ENCODE data around the gene CHST12. TPM values are rescaled to one million over a fixed set of nuclear protein-coding genes. Genes with fewer than 3 reads are reported as not detected.

The CHST12 gene
- total and polyA plus RNA-seq, 2 of the 4 experiments (the other 2 are of a cell fraction): 3.8 to 27.0 TPM

- Histone ChIP-seq H2BK20ac (ENCODE audit: low read depth, low read length) (no peak overlapping the region), H4K20me1 (ENCODE audit: insufficient read depth, low read length) (no peaks in the 10 kb centered on the region), H3K4me2 (ENCODE audit: low read depth, low read length) (no peak overlapping the region), H4K91ac (ENCODE audit: insufficient read depth, low read depth, low read length) (no peak overlapping the region), H3K4me3 (ENCODE audit: insufficient read depth, low read depth, low read length) (no peak overlapping the region), H2BK5ac (ENCODE audit: low read depth, low read length, poor library complexity, severe bottlenecking) (no peak overlapping the region), H3K23ac (ENCODE audit: low read depth, low read length) (no peak overlapping the region), H3K4me1 (ENCODE audit: control insufficient read depth, insufficient read depth, low read length) (no peaks in the 10 kb centered on the region), H2AK5ac (ENCODE audit: low read depth, low read length) (no peak overlapping the region), H4K8ac (ENCODE audit: low read depth in 2 of 2, low read length in 2 of 2) (no peak overlapping the region), H3K27me3 (ENCODE audit: control insufficient read depth, insufficient read depth, low read length) (peaks cover 13% of the 10 kb centered on the region; the same call in 1 of the 2 replicates), H3K27ac (ENCODE audit: insufficient read depth, low read length) (no peak overlapping the region), H2BK120ac (ENCODE audit: low read depth, low read length) (no peak overlapping the region), H3K4ac (ENCODE audit: low read depth, low read length) (no peak overlapping the region), H3K14ac (replicated peaks; ENCODE audit: low read depth, low read length) (no peak overlapping the region), H3K9me3 (ENCODE audit: control insufficient read depth, insufficient read depth, low read length) (peaks cover 5% of the 10 kb centered on the region; the same call in 1 of the 2 replicates), H2AK9ac (replicated peaks; ENCODE audit: low read depth, low read length, poor library complexity) (no peak overlapping the region), H2AFZ (replicated peaks; ENCODE audit: low read length, poor library complexity) (no peak overlapping the region), H3K79me1 (ENCODE audit: low read depth in 1 of 2, low read length in 2 of 2) (no peaks in the 10 kb centered on the region), H4K5ac (ENCODE audit: low read depth, low read length) (no peak overlapping the region), H3K56ac (ENCODE audit: extremely low read depth, insufficient read depth, low read length) (no peak overlapping the region), H2BK15ac (ENCODE audit: low read depth, low read length) (no peak overlapping the region), H3K18ac (ENCODE audit: low read depth, low read length) (no peak overlapping the region), H3K9ac (ENCODE audit: low read depth, low read length) (no peak overlapping the region), H3K9me1 (ENCODE audit: insufficient read depth, low read length) (no peaks in the 10 kb centered on the region), H3K36me3 (ENCODE audit: control insufficient read depth, insufficient read depth, low read length) (no peaks in the 10 kb centered on the region)
- POLR2A ChIA-PET (ENCODE audit: unreplicated experiment): no interaction called here
- WGBS, 2 experiments (ENCODE audit: extremely low coverage in 2 of 2, insufficient read length in 1 of 2): 80% methylated on average over 1 of the region's 11 CpGs; no CpG with 5 or more reads in 1 of the 2 experiments
- DNase-seq (no peak), ATAC-seq (ENCODE audit: low read depth) (no peak)
- dilution Hi-C loops (cut with HindIII; ENCODE audit: low sequenced_read_pairs, unreplicated experiment) (no loop called here), in situ Hi-C loops (cut with MboI; ENCODE audit: low sequenced_read_pairs) (no loop called here), intact Hi-C loops (cut with micrococcal nuclease) (loop anchor here (10.0 kb wide), 2 partner anchors 166 to 676 kb away; no protein-coding TSS in a partner anchor)
- BruUV-seq (replicated peaks): no TSS peak
- CTCF ChIA-PET: interaction anchor here (1.2 kb wide), 1 partner anchor 9 kb away, joined by 3 read pairs; no protein-coding TSS in a partner anchor
- TF ChIP-seq, protein P1, sequence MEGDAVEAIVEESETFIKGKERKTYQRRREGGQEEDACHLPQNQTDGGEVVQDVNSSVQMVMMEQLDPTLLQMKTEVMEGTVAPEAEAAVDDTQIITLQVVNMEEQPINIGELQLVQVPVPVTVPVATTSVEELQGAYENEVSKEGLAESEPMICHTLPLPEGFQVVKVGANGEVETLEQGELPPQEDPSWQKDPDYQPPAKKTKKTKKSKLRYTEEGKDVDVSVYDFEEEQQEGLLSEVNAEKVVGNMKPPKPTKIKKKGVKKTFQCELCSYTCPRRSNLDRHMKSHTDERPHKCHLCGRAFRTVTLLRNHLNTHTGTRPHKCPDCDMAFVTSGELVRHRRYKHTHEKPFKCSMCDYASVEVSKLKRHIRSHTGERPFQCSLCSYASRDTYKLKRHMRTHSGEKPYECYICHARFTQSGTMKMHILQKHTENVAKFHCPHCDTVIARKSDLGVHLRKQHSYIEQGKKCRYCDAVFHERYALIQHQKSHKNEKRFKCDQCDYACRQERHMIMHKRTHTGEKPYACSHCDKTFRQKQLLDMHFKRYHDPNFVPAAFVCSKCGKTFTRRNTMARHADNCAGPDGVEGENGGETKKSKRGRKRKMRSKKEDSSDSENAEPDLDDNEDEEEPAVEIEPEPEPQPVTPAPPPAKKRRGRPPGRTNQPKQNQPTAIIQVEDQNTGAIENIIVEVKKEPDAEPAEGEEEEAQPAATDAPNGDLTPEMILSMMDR (conservative IDR thresholded peaks at IDR 0.05; ENCODE audit: low read depth, low read length): no peak
- no peak for TF ChIP-seq FOS (IDR thresholded peaks at IDR 0.05; ENCODE audit: low read depth, low read length)
- no peak for TF ChIP-seq POLR2A (IDR thresholded peaks at IDR 0.05; ENCODE audit: low read depth, low read length)
- TF ChIP-seq, protein P2, sequence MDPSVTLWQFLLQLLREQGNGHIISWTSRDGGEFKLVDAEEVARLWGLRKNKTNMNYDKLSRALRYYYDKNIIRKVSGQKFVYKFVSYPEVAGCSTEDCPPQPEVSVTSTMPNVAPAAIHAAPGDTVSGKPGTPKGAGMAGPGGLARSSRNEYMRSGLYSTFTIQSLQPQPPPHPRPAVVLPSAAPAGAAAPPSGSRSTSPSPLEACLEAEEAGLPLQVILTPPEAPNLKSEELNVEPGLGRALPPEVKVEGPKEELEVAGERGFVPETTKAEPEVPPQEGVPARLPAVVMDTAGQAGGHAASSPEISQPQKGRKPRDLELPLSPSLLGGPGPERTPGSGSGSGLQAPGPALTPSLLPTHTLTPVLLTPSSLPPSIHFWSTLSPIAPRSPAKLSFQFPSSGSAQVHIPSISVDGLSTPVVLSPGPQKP (IDR thresholded peaks at IDR 0.05; ENCODE audit: borderline replicate concordance, low read depth, low read length): no peak
- TF ChIP-seq MAZ (IDR thresholded peaks at IDR 0.05; ENCODE audit: borderline replicate concordance, low read depth, low read length): no peak
- TF ChIP-seq RCOR1 (IDR thresholded peaks at IDR 0.05; ENCODE audit: insufficient replicate concordance, low read length): no peak
- TF ChIP-seq BHLHE40 (IDR thresholded peaks at IDR 0.05; ENCODE audit: low read depth, low read length): no peak
- TF ChIP-seq MAFK (IDR thresholded peaks at IDR 0.05; ENCODE audit: low read depth, low read length): no peak
- TF ChIP-seq SMC3 (IDR thresholded peaks at IDR 0.05; ENCODE audit: low read depth, low read length): no peak
- no peak for TF ChIP-seq CHD1 (IDR thresholded peaks at IDR 0.05; ENCODE audit: low read depth, low read length)
- TF ChIP-seq CEBPB (IDR thresholded peaks at IDR 0.05; ENCODE audit: low read depth, low read length): no peak
- TF ChIP-seq, protein P3, sequence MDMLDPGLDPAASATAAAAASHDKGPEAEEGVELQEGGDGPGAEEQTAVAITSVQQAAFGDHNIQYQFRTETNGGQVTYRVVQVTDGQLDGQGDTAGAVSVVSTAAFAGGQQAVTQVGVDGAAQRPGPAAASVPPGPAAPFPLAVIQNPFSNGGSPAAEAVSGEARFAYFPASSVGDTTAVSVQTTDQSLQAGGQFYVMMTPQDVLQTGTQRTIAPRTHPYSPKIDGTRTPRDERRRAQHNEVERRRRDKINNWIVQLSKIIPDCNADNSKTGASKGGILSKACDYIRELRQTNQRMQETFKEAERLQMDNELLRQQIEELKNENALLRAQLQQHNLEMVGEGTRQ (IDR thresholded peaks at IDR 0.05; ENCODE audit: low read depth, low read length): no peak
- TF ChIP-seq NFE2L2 (IDR thresholded peaks at IDR 0.05; ENCODE audit: low read depth, low read length): no peak
- TF ChIP-seq MXI1 (IDR thresholded peaks at IDR 0.05; ENCODE audit: borderline replicate concordance, low read depth, low read length): no peak
- TF ChIP-seq RFX5 (IDR thresholded peaks at IDR 0.05; ENCODE audit: low read depth, low read length): no peak
- TF ChIP-seq RAD21 (IDR thresholded peaks at IDR 0.05; ENCODE audit: low read length): no peak
These were observed 75.0 kb downstream of the CHST12 start for GRCh38 chr7:2478399-2478785.

Measured in IMR-90 (cell line).